Panc1 (cell line): Measurements from ENCODE around the gene ASRGL1. TPM values are rescaled to one million over a fixed set of nuclear protein-coding genes. Genes with fewer than 3 reads are reported as not detected.

Source experiments
- ATAC-seq: fragments of 200-7000 bp; cut with Tn5 transposase; 2 replicates; pipeline ENCODE4 v1.9.1; 2020; ENCODE audit warnings: mild to moderate bottlenecking, moderate library complexity
- Bru-seq: library from RNA; stranded (reverse); fragments of 400-500 nt; gene quantifications from one replicate; lab custom pipeline; 2021; lab: Mats Ljungman, UMichigan
- BruChase-seq, 2 experiments: library from RNA; stranded (reverse); fragments of 400-500 nt; gene quantifications; one replicate each; lab custom pipeline; 2021; lab: Mats Ljungman, UMichigan
- BruUV-seq: library from RNA; stranded (reverse); fragments of 400-500 nt; replicated peaks from 2 replicates; lab custom pipeline; 2021; lab: Mats Ljungman, UMichigan
- CTCF ChIA-PET: fragments of 300-600 bp; sonication (Branson Sonifier 250); formaldehyde crosslinking; loops from one replicate; lab custom pipeline; 2022; ENCODE audit warnings: antibody characterized with exemption; lab: Charles Lee
- POLR2A ChIA-PET: fragments of 300-600 bp; sonication (Branson Sonifier 250); formaldehyde crosslinking; loops from one replicate; lab custom pipeline; 2022; ENCODE audit warnings: antibody characterized with exemption; lab: Charles Lee
- DNase-seq: peaks from one replicate; pipeline ENCODE4 v3.0.0-alpha.2; 2010; ENCODE audit warnings: low read depth, low spot score
- H3K27ac ChIP-seq: 2 replicates; pipeline ENCODE4 v1.5.1; 2011; ENCODE audit warnings: mild to moderate bottlenecking, low read length, inconsistent platforms
- H3K27me3 ChIP-seq: fragments of 200-500 bp; sonication (Bioruptor generic); 2 replicates; pipeline ENCODE4 v1.6.0; 2014; ENCODE audit warnings: low read length, inconsistent platforms; ENCODE audit not compliant: control insufficient read depth, insufficient read depth
- H3K36me3 ChIP-seq: fragments of 200-500 bp; sonication (Bioruptor generic); 2 replicates; pipeline ENCODE4 v1.5.1; 2014; ENCODE audit warnings: inconsistent platforms, mild to moderate bottlenecking, low read length, moderate library complexity; ENCODE audit not compliant: control insufficient read depth, insufficient read depth
- H3K4me1 ChIP-seq: 2 replicates; pipeline ENCODE4 v1.5.1; 2011; ENCODE audit warnings: inconsistent platforms, mild to moderate bottlenecking, low read length, moderate library complexity; ENCODE audit not compliant: control insufficient read depth, insufficient read depth
- H3K4me3 ChIP-seq, 2 experiments: 2 replicates each; pipeline ENCODE4 v1.5.1; 2011 to 2012; ENCODE audit warnings: low read depth in 2 of 2, low read length in 2 of 2, mild to moderate bottlenecking in 2 of 2, inconsistent platforms in 1 of 2, moderate library complexity in 1 of 2
- H3K9me3 ChIP-seq: fragments of 200-500 bp; sonication (Bioruptor generic); 2 replicates; pipeline ENCODE4 v1.5.1; 2014; ENCODE audit warnings: low read depth, mild to moderate bottlenecking, inconsistent platforms, low read length, moderate library complexity; ENCODE audit not compliant: control insufficient read depth, insufficient read depth
- CTCF ChIP-seq: fragments of 450-650 bp; IDR thresholded peaks from 2 replicates; pipeline ENCODE4 v1.5.1; 2017; ENCODE audit warnings: mild to moderate bottlenecking
- POLR2AphosphoS5 ChIP-seq: IDR thresholded peaks from 2 replicates; pipeline ENCODE4 v1.6.1; 2012; ENCODE audit warnings: mild to moderate bottlenecking, low read depth, low read length, moderate library complexity
- REST ChIP-seq, 2 experiments: IDR thresholded peaks; 2 replicates each; pipeline ENCODE4 v1.6.1; 2011 to 2012; ENCODE audit warnings: low read depth in 2 of 2, control low read depth in 1 of 2, low read length in 1 of 2, mild to moderate bottlenecking in 1 of 2, moderate library complexity in 1 of 2; ENCODE audit not compliant: insufficient read depth in 1 of 2
- SIN3A ChIP-seq: IDR thresholded peaks from 2 replicates; pipeline ENCODE4 v1.6.1; 2012; ENCODE audit warnings: low read depth, mild to moderate bottlenecking, low read length, moderate library complexity, borderline replicate concordance; ENCODE audit not compliant: insufficient read depth
- in situ Hi-C: cut with HindIII; loops from 2 replicates; pipeline ENCODE4 v1.10.0; 2016; ENCODE audit warnings: low sequenced_read_pairs, low pct_unique_long_range_greater_than_20kb
- intact Hi-C: fragments of 100-400 bp; cut with micrococcal nuclease; formaldehyde crosslinking; loops from one replicate; pipeline ENCODE4 v1.10.0; 2022; ENCODE audit not compliant: unreplicated experiment
- long read RNA-seq: library from polyadenylated mRNA; unstranded; transcript quantifications from one replicate; pipeline ENCODE4 v2.0.0, GENCODE V29; 2021; ENCODE audit not compliant: unreplicated experiment
- polyA plus RNA-seq: library from polyadenylated mRNA; unstranded; fragments of >200 nt; gene quantifications from one replicate; pipeline ENCODE4 v1.2.1, GENCODE V29; 2012; ENCODE audit warnings: missing spikeins; ENCODE audit not compliant: insufficient read length
- total RNA-seq: library from RNA; stranded (reverse); gene quantifications from one replicate; pipeline ENCODE4 v1.2.1, GENCODE V29; 2021; ENCODE audit not compliant: unreplicated experiment

Gene ASRGL1
- total RNA-seq (43.2 TPM), Bru-seq, nascent RNA (percentile 59 among the genes with signal in this experiment), BruChase-seq, experiment 1, labeled RNA remaining after a 2-hour chase (percentile 58 among the genes with signal in this experiment), BruChase-seq, experiment 2, labeled RNA remaining after a 6-hour chase (percentile 63 among the genes with signal in this experiment)
- 39.8 TPM for polyA plus RNA-seq
- long read RNA-seq, transcript ASRGL1-201 (7 exons, 2,182 nt): major isoform, 33 of 78 reads
- long read RNA-seq, transcript ASRGL1-202 (7 exons, 2,270 nt): minor isoform, 15 of 78 reads
- long read RNA-seq, partial matches to known transcripts: 4 of 78 reads
- long read RNA-seq, other reads (novel, unspliced or antisense): 21 of 78 reads

- ATAC-seq (peak; percentile 98), DNase-seq (no peak)
- Histone ChIP-seq H3K9me3 (no peaks in the 10 kb centered on the region), H3K27me3 (no peaks in the 10 kb centered on the region; the same call in 1 of the 2 replicates), H3K36me3 (no peaks in the 10 kb centered on the region; the same call in 1 of the 2 replicates), H3K4me3 (peak within 1 kb of the TSS; percentile 68 to 79), H3K4me1 (no peaks in the 10 kb centered on the region), H3K27ac (peak within 1 kb of the TSS; percentile 73)
- ChIA-PET POLR2A (no interaction called here), CTCF (no interaction called here)
- intact Hi-C loops (no loop called here), in situ Hi-C loops (no loop called here)
- BruUV-seq: no TSS peak
- peak; percentile 28; the same call in 1 of the 2 replicates for TF ChIP-seq POLR2AphosphoS5
- TF ChIP-seq CTCF: no peak
- TF ChIP-seq SIN3A: 0 out of 2 replicates have a peak, but pooled peaks have one; percentile 11
These were observed at the start of gene ASRGL1 for GRCh38 chr11:62337303-62338181. TSS of gene ASRGL1 (plus strand) at chr11:62337448. CDS start at chr11:62337978, 530 bp downstream.

- CTCF ChIA-PET: no interaction called here
- H3K36me3 ChIP-seq: no peaks in the 10 kb centered on the region
- H3K9me3 ChIP-seq: no peaks in the 10 kb centered on the region
- in situ Hi-C loops (no loop called here), intact Hi-C loops (no loop called here)
- no TSS peak for BruUV-seq
- no peak for ATAC-seq
- no peak overlapping the region for H3K27ac ChIP-seq
- DNase-seq: no peak
- no peak overlapping the region for H3K4me3 ChIP-seq
- no peaks in the 10 kb centered on the region for H3K4me1 ChIP-seq
- peaks cover 16% of the 10 kb centered on the region for H3K27me3 ChIP-seq
- POLR2A ChIA-PET: no interaction called here
- peak; percentile 85 to 90 for TF ChIP-seq REST (IDR thresholded peaks at IDR 0.05; ENCODE audit: insufficient read depth in 1 of 2, low read depth in 2 of 2, low read length in 1 of 2)
- no peak for TF ChIP-seq SIN3A
These were observed 41.7 kb upstream of the ASRGL1 start for GRCh38 chr11:62295504-62295903.
